HT-29 (cell line): ENCODE measurements around the gene NUCB1. TPM values are rescaled to one million over a fixed set of nuclear protein-coding genes. Genes with fewer than 3 reads are reported as not detected.

Experiments
- DNase-seq: peaks from one replicate; pipeline ENCODE4 v3.0.0-alpha.2; 2015; ENCODE audit warnings: low spot score
- total RNA-seq: library from RNA; depleted of rRNA; stranded (reverse); fragments of >200 nt; shearing (Covaris generic); gene quantifications from 2 replicates; pipeline ENCODE4 v1.2.3, GENCODE V29; 2014

NUCB1 gene
- total RNA-seq, 1 experiment from 2014 or later, result 185 TPM

DNA sequence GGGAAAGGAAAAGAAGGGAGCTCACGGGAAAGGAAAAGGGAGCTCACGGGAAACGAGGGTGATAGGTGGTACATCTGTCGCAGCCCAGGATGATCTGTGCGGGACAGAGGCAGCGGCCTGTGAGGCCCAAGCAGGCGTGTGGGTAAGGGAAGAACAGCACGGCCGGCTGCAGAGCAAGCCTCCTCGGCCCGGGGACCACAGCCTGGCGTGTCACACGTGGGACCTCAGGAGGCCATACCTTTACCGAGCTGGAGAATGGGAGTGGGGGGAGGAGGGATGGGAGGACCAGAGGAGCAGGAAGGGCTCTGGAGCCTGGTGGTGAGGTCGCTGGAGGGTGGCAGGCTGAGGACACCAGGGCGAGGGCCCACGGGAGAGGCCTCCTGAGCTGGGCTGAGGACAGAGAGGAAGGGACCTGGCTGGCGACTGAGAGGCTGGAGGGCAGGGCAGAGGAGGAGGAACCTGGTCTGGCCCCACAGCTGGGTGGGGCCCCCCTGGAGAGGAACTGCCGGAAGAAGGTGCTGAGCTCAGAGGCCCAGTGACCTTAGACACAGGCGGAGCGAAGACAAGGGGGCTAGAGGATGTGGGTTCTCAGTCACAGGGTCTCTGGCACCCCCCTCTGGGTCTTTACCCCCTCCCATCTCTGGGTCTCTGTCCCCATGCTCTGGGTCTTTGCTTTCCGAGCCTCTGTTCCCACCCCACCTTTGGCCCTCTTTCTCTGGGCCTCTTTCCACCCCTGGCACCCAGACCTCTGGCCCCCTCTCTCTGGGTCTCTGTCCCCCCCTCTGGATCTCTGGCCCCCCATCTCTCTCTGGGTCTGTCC is 62.1 kb downstream of the NUCB1 start:
- DNase-seq, result peak; percentile 91

DNA sequence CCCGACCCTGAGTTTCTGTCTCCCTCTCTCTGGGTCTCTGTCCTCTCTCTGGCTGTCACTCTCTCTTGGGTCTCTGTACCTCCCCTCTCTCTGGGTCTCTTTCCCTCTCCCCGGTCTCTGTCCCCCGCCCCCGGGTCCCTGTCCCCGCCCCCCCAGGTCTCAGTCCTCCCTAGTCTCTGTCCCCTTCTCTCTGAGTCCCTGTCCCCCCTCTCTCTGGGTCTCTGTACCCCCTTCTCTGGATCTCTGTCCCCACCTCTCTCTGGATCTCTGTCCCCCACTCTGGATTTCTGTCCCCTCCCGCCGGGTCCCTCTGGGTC is 62.7 kb downstream of the NUCB1 start:
- DNase-seq, result no peak

DNA sequence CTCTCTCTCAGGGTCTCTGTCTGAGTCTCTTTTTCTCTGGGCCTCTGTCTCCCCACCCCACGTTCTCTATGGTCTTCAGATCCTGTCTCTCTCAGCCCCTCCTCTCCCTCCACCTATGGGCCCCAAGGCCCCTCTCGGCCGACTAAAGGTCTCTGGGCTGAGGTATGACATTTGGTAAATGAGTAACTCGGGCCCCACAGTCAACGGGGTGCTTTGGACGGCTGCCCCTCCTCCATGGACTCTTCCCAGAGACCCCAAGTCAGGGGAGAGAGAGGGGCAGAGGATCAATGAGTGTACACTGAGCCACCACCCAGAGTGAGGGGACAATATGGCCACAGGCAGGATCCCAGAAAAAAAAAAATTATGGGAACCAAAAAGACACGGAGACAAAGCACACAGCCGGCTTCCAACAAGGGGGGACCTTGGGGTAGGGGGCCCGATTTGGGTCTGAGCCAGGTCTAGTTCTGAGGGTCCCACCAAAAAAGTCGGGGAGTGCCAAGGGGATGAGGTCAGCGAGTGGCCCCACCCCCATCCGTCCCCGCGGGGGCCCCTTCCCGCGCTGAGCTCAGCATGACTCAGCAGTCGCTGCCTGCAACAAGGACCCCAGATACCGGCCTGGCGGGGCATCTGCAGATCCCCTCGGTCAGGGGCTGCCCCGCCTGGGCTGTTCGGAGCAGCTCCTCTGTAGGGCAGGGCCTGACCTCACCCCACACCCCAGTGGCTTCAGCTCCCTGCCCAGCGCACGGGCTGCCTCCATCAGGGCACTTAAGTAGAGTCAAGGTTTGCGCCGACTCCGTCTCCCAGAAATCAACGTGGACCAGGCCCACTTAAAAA is 63.5 kb downstream of the NUCB1 start:
- DNase-seq, result peak; percentile 80

DNA sequence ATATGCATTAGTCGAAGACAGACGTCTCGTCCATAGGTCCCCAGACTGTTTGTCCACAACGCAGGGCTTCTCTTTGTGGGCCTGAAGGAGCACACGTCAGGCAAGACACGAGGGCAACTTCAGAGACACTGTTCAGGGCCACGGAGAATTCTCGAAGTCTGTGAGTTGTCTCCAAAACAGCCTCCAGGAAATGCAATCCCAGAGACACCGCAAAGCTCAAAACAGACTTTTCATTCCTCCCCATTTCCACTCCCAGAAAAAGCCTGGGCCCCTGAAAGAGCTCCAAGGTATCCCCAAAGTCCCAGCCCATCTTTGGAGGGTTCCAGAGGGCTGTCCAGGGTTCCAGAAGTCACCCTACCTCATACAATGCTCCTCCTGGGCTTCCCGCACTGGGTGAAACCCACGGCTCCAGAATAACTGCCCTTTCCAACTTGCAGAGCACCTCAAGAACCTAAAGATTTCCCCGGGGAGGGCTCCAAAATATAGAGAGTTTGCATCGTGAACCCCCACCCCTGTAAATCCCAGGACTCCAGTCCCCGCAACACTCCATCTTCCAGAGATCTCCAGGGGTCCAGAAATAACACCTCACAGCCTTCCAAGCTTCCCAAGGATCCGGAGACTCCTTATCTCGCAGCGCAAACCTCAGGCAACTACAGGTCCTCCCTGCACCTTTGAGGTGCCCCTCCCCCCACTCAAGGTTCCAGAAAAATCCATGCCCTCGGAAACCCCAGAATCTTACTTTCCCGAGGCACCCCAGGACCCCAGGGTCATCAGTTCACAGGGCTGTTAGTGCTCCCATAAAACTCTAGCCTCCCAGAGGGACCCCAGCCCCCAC is 64.3 kb downstream of the NUCB1 start:
- DNase-seq, result peak; percentile 76

DNA sequence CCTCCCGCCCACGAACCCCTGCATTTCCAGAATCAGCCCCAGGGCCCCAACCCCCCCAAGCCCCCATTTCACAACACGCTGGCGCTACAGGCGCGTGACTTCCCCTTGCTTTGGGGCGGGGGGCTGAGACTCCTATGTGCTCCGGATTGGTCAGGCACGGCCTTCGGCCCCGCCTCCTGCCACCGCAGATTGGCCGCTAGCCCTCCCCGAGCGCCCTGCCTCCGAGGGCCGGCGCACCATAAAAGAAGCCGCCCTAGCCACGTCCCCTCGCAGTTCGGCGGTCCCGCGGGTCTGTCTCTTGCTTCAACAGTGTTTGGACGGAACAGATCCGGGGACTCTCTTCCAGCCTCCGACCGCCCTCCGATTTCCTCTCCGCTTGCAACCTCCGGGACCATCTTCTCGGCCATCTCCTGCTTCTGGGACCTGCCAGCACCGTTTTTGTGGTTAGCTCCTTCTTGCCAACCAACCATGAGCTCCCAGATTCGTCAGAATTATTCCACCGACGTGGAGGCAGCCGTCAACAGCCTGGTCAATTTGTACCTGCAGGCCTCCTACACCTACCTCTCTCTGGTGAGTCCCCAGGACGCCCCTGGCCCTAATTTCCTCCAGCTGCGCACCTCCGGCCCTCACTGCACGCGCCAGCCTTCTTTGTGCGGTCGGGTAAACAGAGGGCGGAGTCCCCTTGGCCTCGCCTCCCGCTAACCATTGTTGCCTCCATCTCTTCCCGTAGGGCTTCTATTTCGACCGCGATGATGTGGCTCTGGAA is 65.1 kb downstream of the NUCB1 start, which contains the start of gene FTL:
Gene FTL, plus strand, starts transcription at position 270 of the 766 bp plus-strand sequence. Its CDS starts 199 bp downstream, at position 469.
- DNase-seq, result peak; percentile 99

DNA sequence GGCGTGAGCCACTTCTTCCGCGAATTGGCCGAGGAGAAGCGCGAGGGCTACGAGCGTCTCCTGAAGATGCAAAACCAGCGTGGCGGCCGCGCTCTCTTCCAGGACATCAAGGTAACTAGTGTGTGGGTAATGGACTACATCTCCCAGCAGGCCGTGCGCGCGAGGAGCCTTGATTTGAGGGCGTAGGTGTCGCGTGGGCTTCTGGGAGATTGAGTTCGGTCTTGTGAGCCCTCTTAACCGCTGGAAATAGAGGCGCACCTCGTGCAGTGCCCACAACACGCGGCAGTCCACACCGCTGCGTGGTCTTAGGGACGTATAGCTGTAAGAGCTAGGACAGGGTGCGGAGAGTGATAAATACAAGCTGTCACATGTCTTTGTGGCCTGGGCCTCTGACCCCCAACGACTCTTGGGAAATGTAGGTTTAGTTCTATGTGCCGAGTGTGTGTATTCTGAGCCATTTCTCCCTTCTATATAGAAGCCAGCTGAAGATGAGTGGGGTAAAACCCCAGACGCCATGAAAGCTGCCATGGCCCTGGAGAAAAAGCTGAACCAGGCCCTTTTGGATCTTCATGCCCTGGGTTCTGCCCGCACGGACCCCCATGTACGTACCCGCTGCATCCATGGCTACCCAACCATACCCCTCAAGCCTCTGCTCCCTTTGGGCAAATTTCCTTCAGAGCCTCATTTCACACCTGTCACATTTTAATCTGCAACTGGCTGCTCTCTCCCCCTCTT is 65.9 kb downstream of the NUCB1 start:
- DNase-seq, result peak; percentile 98

DNA sequence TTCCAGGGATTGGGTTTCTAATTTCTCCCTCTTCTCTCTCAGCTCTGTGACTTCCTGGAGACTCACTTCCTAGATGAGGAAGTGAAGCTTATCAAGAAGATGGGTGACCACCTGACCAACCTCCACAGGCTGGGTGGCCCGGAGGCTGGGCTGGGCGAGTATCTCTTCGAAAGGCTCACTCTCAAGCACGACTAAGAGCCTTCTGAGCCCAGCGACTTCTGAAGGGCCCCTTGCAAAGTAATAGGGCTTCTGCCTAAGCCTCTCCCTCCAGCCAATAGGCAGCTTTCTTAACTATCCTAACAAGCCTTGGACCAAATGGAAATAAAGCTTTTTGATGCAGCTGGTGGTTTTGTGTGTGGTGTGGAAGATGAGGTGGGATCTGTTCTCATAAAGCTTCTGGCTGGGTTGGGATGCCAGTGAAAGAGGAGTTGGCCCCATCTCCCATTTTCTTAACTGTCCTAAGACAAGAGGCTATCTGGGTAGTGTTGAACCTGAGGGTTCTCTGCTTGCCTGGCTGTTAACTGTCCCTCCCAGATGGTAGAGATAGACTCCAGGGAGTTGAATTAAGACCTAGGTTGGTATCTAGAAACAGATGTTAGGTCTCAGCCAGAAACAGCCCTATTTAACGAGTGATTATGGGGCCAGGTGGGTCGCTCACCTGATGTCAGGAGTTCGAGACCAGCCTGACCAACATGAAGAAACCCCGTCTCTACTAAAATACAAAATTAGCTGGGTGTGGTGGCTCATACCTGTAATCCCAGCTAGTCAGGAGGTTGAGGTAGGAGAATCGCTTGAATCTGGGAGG is 66.6 kb downstream of the NUCB1 start:
- peak; percentile 32 for DNase-seq

DNA sequence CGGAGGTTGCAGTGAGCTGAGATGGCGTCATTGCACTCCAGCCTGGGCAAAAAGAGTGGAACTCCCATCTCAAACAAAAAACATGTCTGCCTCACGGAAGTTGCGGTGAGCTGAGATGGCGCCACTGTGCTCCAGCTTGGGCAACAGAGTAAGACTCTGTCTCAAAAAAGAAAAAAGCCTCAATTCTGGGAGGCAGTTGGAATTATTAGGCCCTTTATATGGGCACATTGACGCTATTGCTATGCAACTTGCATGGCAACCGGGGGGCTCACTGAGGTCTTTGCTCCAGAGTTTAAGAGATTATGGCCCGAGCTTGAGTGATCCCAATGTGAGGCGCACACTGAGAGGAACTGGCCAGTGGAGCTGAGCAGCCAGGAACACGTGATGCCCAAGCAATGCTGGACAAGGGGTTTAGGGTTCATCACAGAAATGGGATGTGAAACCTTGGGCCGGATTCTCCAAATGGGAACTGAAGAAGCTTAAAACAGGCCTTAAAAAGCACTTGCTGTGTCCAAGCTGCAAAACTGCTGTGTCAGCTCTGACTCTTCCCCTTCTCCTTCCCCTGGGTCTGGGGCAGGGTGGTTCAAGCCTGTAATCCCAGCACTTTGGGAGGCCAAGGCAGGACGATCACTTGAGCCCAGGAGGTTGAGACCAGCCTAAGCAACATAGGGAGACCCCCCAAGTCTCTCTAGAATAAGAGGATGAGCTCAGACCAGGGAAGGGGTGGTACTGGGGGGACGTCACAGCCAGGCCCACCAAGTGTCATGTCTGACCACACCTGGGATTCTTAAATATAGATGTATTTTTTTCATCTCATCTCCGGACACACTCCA is 67.5 kb downstream of the NUCB1 start:
- DNase-seq, result no peak

DNA sequence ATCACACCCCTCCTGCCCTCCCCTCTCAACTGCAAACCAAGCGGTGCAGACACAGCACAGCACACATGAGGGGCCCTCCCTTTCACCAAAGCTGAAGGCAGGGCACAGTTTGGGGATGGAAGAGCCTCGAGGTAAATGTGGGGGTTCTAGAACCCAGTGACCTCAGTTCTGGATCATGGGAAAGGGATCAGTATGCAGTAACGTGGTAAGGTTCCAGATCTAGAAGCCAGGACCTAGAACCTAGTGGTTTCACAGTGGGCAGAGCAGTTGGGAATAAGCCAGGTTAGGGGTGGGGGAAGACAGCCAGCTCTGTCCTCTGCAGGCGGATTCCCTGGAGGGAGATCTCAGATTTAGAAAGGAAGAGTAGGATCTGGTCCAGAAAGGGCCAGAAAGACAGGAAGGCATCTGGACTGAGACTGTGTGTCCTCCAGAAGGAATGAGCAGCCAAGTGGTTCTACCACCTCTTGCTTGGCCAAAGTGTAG is 68.1 kb downstream of the NUCB1 start:
- peak; percentile 31 for DNase-seq

DNA sequence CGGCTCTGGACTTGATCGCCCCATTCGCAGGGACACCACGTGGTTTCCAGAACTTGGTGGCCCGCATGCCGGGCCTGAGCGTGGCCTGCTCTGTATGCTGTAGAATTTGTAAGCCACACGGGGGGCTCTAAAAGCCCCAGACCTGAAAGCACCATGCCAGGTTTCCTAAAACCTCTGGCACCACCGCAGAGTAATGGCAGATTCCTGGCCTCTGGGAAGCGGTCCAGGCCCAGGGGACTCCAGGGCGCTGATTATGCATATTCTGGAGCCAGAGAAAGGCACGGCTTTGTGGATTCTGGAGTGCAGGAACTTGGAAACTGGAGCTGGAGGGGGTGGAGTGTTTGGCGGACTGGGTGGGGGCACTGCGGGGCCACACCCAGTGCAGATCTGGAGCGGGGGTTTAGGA is 68.7 kb downstream of the NUCB1 start:
- DNase-seq, result no peak

DNA sequence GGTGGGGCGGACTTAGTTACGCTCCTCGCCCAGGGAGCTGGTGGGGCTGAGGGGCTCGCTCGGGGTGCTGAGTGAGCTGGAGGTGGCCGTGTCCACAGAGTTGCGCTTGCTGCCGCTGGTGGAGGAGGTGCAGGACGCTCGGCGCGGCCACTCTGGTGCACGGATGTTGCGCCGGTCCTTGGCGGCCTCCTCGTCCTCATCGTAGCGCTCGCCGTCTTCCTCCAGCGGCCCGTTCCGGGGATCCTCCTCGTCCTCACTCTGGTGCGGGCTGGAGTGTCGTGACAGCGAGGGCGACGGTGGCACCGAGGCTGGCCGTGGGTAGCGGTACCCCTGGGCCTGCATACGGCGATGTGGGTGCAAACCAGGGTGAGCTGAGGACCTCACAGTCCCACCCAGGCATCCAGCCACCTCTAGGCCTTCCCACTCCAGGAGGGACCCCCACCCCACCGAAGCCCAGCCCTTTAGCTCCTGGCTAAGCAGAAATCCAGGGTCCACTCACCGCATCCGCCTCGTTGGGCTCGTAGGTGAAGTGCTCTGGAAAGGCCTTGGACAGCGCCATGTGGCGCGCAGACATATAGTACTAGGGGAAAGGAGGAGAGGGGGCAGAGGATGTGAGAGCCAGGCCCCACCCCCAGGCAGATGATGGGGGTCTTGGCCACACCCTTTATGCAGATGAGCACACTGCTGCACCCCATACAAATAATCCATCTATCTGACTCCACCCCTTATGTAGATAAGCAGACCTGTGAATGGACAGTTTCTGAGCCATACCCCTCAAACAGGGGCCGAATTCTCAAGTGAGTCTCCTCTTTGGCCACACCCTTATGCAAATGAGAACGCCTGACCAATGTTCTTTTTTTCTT is 69.4 kb downstream of the NUCB1 start:
- DNase-seq, result no peak

DNA sequence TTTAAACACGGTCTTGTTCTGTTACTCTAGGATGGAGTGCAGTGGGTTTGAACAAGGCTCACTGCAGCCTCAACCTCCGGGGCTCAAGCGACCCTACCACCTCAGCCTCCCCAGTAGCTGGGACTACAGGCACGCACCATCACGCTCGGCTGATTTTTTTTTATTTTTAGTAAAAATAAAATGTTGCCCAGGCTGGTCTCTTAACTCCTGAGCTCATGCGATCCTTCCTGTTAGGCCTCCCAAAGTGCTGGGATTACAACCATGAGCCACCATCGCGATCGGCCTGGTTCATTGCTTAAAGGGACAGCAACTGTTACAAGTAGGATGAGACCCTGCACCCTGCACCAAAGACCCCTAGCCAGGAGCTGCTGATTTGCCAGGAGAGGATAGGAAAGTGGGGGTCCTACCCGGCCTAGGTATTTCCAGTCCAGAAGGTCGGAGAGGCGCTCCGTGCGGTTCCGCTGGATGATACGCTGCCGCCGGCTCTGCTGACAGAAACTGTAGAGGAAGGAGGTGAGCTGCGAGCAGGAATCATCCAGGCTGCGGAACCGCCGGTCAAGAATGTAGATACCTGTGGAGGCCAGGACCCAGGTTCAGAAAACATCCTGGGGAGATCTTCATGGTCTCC is 70.1 kb downstream of the NUCB1 start:
- no peak for DNase-seq

DNA sequence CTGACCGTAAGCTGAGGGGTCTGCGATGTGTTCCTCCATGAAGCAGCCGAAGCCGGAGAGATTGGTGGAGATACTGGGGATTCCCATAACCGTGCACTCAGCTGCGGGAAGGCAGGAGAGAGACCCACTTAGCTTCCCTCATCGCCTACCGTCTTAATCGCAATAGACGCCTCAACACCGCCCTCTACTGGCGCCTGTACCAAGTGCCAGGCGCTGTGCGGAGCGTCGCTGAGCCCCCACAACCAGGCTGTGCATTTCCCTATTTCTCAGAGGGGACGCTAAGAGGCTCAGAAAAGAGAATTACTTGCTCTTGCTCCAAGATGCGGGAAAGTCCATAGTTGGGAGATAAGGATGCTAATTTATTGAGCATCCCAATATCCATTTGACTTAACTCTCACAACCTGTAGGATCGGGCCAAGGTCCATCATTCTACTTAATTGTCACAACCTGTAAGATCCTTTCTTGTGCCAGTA is 70.8 kb downstream of the NUCB1 start:
- peak; percentile 97 for DNase-seq
